Mesendoderm (in vitro differentiated cells): ENCODE data around the gene STEAP3.

Source experiments
- DNase-seq: peaks from one replicate; pipeline ENCODE4 v3.0.0; 2013
- H2AK5ac ChIP-seq: 2 replicates; pipeline ENCODE4 v1.6.1; 2013; ENCODE audit warnings: low read length, inconsistent platforms
- H2BK120ac ChIP-seq: 2 replicates; pipeline ENCODE4 v1.6.1; 2013; ENCODE audit warnings: low read depth, mild to moderate bottlenecking, low read length, moderate library complexity, mixed read lengths
- H2BK15ac ChIP-seq: replicated peaks from 2 replicates; pipeline ENCODE4 v1.6.1; 2013; ENCODE audit warnings: low read depth, mild to moderate bottlenecking, moderate library complexity
- H2BK5ac ChIP-seq: 2 replicates; pipeline ENCODE4 v1.6.1; 2013; ENCODE audit warnings: low read length, inconsistent platforms
- H3K18ac ChIP-seq: 2 replicates; pipeline ENCODE4 v1.6.1; 2013; ENCODE audit warnings: mild to moderate bottlenecking, low read length, mixed read lengths
- H3K23ac ChIP-seq: one replicate; pipeline ENCODE4 v1.6.1; 2013; ENCODE audit warnings: low read length
- H3K27ac ChIP-seq: 2 replicates; pipeline ENCODE4 v1.5.1; 2013; ENCODE audit warnings: low read depth, mild to moderate bottlenecking, inconsistent platforms, low read length, moderate library complexity
- H3K27me3 ChIP-seq: 2 replicates; pipeline ENCODE4 v1.6.1; 2013; ENCODE audit warnings: low read length, control low read depth, mild to moderate bottlenecking, inconsistent platforms; ENCODE audit not compliant: insufficient read depth, poor library complexity
- H3K36me3 ChIP-seq: 2 replicates; pipeline ENCODE4 v1.6.1; 2013; ENCODE audit warnings: low read length, inconsistent platforms; ENCODE audit not compliant: control insufficient read depth, insufficient read depth
- H3K4ac ChIP-seq: one replicate; pipeline ENCODE4 v1.6.1; 2013; ENCODE audit warnings: low read depth, mild to moderate bottlenecking, low read length, moderate library complexity
- H3K4me1 ChIP-seq: 2 replicates; pipeline ENCODE4 v1.6.1; 2013; ENCODE audit warnings: low read depth, low read length, inconsistent platforms; ENCODE audit not compliant: control insufficient read depth
- H3K4me2 ChIP-seq: 2 replicates; pipeline ENCODE4 v1.6.1; 2013; ENCODE audit warnings: low read length
- H3K4me3 ChIP-seq: 2 replicates; pipeline ENCODE4 v1.5.1; 2013; ENCODE audit warnings: mild to moderate bottlenecking, low read length
- H3K56ac ChIP-seq: one replicate; pipeline ENCODE4 v1.6.1; 2013; ENCODE audit warnings: low read length
- H3K79me1 ChIP-seq: 2 replicates; pipeline ENCODE4 v1.6.1; 2013; ENCODE audit warnings: low read length, inconsistent platforms
- H3K79me2 ChIP-seq: 2 replicates; pipeline ENCODE4 v1.6.1; 2013; ENCODE audit warnings: mild to moderate bottlenecking, low read length; ENCODE audit not compliant: control insufficient read depth, insufficient read depth
- H3K9ac ChIP-seq: 2 replicates; pipeline ENCODE4 v1.6.1; 2013; ENCODE audit warnings: low read length, inconsistent platforms
- H4K5ac ChIP-seq: one replicate; pipeline ENCODE4 v1.6.1; 2013; ENCODE audit warnings: low read length
- H4K8ac ChIP-seq: one replicate; pipeline ENCODE4 v1.6.1; 2013; ENCODE audit warnings: low read depth, mild to moderate bottlenecking, control low read depth, low read length, moderate library complexity
- WGBS: extraction: QIAGEN DNeasy Blood & Tissue Kit; methylation state at CpG from one replicate; pipeline ENCODE4 v1.1.7; 2013; ENCODE audit warnings: low lambda C conversion rate, missing lambda C conversion rate; ENCODE audit not compliant: insufficient coverage; ENCODE audit errors: extremely low coverage; 5-methylcytosine and 5-hydroxymethylcytosine counted together

STEAP3 gene

DNA sequence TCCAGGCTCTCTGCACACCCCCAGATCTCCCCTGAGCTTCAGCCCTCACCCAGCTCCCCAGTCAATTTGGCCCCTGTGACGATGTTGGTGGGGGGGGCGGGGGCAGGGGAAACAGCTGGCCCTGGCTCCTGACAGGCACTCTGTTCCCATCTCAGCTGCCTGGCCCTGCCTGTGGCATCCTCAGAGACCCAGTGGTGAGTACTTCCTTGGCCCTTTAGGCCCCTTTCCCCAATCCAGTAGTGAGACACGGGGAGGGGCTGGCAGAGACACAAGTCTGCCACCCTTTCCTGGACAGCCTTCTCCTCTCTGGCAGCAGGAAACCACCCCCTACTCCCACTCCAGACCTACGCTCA, 45.8 kb upstream of the STEAP3 start:
- WGBS: no CpG with 5 or more reads among the region's 4 CpGs
- Histone ChIP-seq H2AK5ac (no peak overlapping the region), H4K8ac (no peak overlapping the region), H3K36me3 (no peaks in the 10 kb centered on the region), H3K27ac (no peak overlapping the region), H3K23ac (no peak overlapping the region), H3K4me1 (no peaks in the 10 kb centered on the region), H3K18ac (no peak overlapping the region), H3K4me2 (no peak overlapping the region), H2BK15ac (no peak overlapping the region), H3K79me1 (no peaks in the 10 kb centered on the region), H4K5ac (no peak overlapping the region), H2BK120ac (no peak overlapping the region), H3K79me2 (no peaks in the 10 kb centered on the region), H3K56ac (no peak overlapping the region), H3K4ac (no peak overlapping the region), H3K4me3 (no peak overlapping the region), H2BK5ac (no peak overlapping the region), H3K9ac (no peak overlapping the region), H3K27me3 (no peaks in the 10 kb centered on the region)
- DNase-seq: no peak

DNA sequence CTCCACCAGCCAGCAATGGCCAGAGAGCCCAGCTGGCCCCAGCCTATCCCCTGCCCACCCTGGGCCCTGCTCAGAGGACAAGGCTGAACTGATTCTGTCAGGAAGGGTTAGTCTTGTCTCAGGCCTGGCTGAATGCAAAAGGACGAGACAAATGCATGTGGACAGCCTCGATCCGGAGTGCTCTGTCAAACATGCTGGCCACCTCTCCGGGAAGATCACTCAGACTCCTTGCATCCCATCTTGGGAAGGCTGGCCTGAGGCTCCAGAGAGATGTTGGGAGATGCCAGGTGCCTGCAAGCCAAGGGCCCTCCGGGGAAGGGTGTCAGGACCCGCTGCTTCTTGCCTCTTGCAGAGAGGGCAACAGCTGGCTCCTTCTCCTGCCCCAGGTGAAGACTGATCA, 44.9 kb upstream of the STEAP3 start:
- no peak overlapping the region for H3K27ac ChIP-seq
- WGBS: no CpG with 5 or more reads among the region's 6 CpGs

DNA sequence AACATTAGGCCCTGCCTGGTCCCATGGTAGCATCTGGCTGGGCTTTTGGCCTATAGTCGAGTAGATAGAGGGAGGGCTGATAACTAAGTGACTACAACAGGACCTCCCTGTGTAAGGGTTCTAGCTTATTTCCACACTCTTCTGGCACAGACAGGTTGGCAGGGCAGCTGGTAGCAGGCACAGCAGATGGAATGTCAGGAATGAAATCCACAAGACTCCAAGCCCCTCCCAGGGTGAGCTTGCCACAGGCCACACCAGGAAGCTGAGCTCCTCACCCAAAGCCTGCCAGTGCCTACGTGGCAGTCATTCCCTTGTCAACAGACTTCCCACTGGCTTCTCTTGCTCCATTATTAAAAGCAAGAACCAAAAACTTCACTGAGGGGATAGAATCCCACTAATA, 44.4 kb upstream of the STEAP3 start:
- H3K36me3 ChIP-seq: no peaks in the 10 kb centered on the region
- no peak overlapping the region for H3K4ac ChIP-seq
- H2BK120ac ChIP-seq: no peak overlapping the region
- H3K27ac ChIP-seq: no peak overlapping the region
- H3K79me1 ChIP-seq: no peaks in the 10 kb centered on the region
- H3K4me1 ChIP-seq: no peaks in the 10 kb centered on the region
- no peak for DNase-seq
- H3K4me2 ChIP-seq: no peak overlapping the region
- H3K79me2 ChIP-seq: no peaks in the 10 kb centered on the region
- no peaks in the 10 kb centered on the region for H3K27me3 ChIP-seq
- H2BK15ac ChIP-seq: no peak overlapping the region
- no peak overlapping the region for H3K9ac ChIP-seq
- no peak overlapping the region for H4K5ac ChIP-seq
- H2AK5ac ChIP-seq: no peak overlapping the region
- no peak overlapping the region for H3K56ac ChIP-seq
- H3K4me3 ChIP-seq: no peak overlapping the region
- H3K23ac ChIP-seq: no peak overlapping the region
- no CpG with 5 or more reads among the region's 2 CpGs for WGBS
- no peak overlapping the region for H3K18ac ChIP-seq
- H2BK5ac ChIP-seq: no peak overlapping the region
- no peak overlapping the region for H4K8ac ChIP-seq

More for the DNA sequence above, 44.9 kb upstream of the STEAP3 start:
- Histone ChIP-seq H3K4me1 (no peaks in the 10 kb centered on the region), H3K4me3 (no peak overlapping the region), H3K23ac (no peak overlapping the region), H3K9ac (no peak overlapping the region), H2BK5ac (no peak overlapping the region), H3K36me3 (no peaks in the 10 kb centered on the region), H3K56ac (no peak overlapping the region), H3K79me1 (no peaks in the 10 kb centered on the region), H4K8ac (no peak overlapping the region), H3K4me2 (no peak overlapping the region), H3K79me2 (no peaks in the 10 kb centered on the region), H2BK15ac (no peak overlapping the region), H2BK120ac (no peak overlapping the region), H3K4ac (no peak overlapping the region), H3K27me3 (no peaks in the 10 kb centered on the region), H2AK5ac (no peak overlapping the region), H4K5ac (no peak overlapping the region), H3K18ac (no peak overlapping the region)
- no peak for DNase-seq

DNA sequence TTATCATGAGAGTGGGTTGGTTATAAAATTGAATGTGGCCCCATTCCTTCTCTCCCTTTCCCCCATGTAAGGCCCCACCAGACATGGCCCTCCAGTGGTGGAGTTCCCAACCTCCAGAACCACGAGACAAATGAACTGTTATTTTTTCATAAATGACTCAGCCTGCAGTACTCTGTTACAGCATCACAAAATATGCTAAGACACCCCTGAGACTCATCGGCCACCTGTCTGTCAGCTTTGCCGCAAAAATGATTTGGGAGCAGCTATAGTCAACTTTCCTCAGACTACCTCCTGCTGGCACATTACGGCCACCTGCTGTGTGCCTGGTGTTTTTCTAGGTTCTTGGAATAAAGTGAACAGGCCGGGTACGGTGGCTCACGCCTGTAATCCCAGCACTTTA, 43.6 kb upstream of the STEAP3 start:
- Histone ChIP-seq H3K23ac (no peak overlapping the region), H4K8ac (no peak overlapping the region), H3K18ac (no peak overlapping the region), H4K5ac (no peak overlapping the region), H3K4me3 (no peak overlapping the region), H3K4ac (no peak overlapping the region), H2BK15ac (no peak overlapping the region), H2AK5ac (no peak overlapping the region), H3K4me1 (no peaks in the 10 kb centered on the region), H3K4me2 (no peak overlapping the region), H2BK120ac (no peak overlapping the region), H3K36me3 (no peaks in the 10 kb centered on the region), H3K9ac (no peak overlapping the region), H3K56ac (no peak overlapping the region), H2BK5ac (no peak overlapping the region), H3K27me3 (no peaks in the 10 kb centered on the region), H3K79me2 (no peaks in the 10 kb centered on the region), H3K27ac (no peak overlapping the region), H3K79me1 (no peaks in the 10 kb centered on the region)
- WGBS: no CpG with 5 or more reads among the region's 7 CpGs
- DNase-seq: no peak

DNA sequence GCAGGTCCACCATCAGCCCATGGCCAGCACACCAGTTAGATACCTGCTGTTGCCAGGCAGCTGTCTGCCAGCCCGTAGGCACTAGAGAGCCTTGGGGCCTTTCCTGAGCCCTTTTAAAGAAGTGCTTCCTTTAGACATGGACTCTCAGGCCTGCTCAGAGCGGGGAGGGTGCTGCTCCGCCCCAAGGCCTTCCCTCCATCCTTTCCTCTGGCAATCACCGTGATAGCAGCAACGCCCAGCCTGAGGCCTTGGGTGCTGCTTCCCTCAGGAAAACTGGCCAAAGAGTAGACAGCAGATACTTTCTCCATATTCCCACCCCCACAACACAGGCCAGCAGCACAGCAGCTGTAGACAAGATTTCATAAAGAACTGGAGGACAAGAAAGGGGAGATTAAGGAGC, 42.7 kb upstream of the STEAP3 start:
- H3K56ac ChIP-seq: no peak overlapping the region
- no peaks in the 10 kb centered on the region for H3K79me2 ChIP-seq
- no peak overlapping the region for H3K23ac ChIP-seq
- H3K9ac ChIP-seq: no peak overlapping the region
- H3K4ac ChIP-seq: no peak overlapping the region
- no peak for DNase-seq
- no peaks in the 10 kb centered on the region for H3K36me3 ChIP-seq
- no peaks in the 10 kb centered on the region for H3K4me1 ChIP-seq
- H3K27ac ChIP-seq: no peak overlapping the region
- no peak overlapping the region for H2BK5ac ChIP-seq
- H3K4me3 ChIP-seq: no peak overlapping the region
- no peak overlapping the region for H2BK15ac ChIP-seq
- no peaks in the 10 kb centered on the region for H3K79me1 ChIP-seq
- H3K18ac ChIP-seq: no peak overlapping the region
- H2BK120ac ChIP-seq: no peak overlapping the region
- H3K27me3 ChIP-seq: no peaks in the 10 kb centered on the region
- no CpG with 5 or more reads among the region's 5 CpGs for WGBS
- no peak overlapping the region for H4K5ac ChIP-seq
- no peak overlapping the region for H3K4me2 ChIP-seq
- no peak overlapping the region for H4K8ac ChIP-seq
- no peak overlapping the region for H2AK5ac ChIP-seq

DNA sequence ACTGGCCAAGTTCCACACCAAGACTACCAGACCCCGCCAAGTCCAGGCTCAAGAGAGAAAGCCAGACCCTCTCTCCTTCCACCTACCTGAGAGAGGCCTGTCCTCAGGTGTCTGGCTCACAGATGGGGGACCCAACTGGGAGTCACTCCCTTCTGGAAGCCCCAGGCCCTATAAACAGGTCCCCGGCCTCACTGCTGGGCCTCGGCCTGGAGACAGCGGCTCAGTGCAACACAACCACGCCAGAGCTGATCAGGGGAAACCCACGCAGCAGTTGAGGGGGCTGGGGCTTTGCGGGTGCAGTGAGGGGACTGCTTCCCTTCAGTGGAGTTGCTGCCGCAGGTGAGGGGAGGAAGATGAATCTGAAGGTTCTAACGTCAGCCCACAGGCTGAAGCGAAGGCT, 42.2 kb upstream of the STEAP3 start:
- no peak overlapping the region for H2BK120ac ChIP-seq
- no peak overlapping the region for H3K27ac ChIP-seq
- H3K4me1 ChIP-seq: no peaks in the 10 kb centered on the region
- H2BK15ac ChIP-seq: no peak overlapping the region
- no peak overlapping the region for H3K18ac ChIP-seq
- H3K56ac ChIP-seq: no peak overlapping the region
- H3K23ac ChIP-seq: no peak overlapping the region
- H3K27me3 ChIP-seq: no peaks in the 10 kb centered on the region
- no peak overlapping the region for H4K8ac ChIP-seq
- DNase-seq: no peak
- no peaks in the 10 kb centered on the region for H3K79me2 ChIP-seq
- no peaks in the 10 kb centered on the region for H3K36me3 ChIP-seq
- H3K9ac ChIP-seq: no peak overlapping the region
- no peak overlapping the region for H3K4me2 ChIP-seq
- H3K4ac ChIP-seq: no peak overlapping the region
- no peak overlapping the region for H3K4me3 ChIP-seq
- no peak overlapping the region for H4K5ac ChIP-seq
- no CpG with 5 or more reads among the region's 10 CpGs for WGBS
- no peak overlapping the region for H2BK5ac ChIP-seq
- H2AK5ac ChIP-seq: no peak overlapping the region
- no peaks in the 10 kb centered on the region for H3K79me1 ChIP-seq
